Astrocyte of the cerebellum (primary cell): ENCODE results near the gene PHIP.
A peak's percentile ranks its signal among the peaks of the same experiment; 100 is the strongest.

Experiments used
- DNase-seq: peaks from one replicate; pipeline ENCODE4 v3.0.0-alpha.2; 2011; ENCODE audit warnings: low read depth
- H3K4me3 ChIP-seq: 2 replicates; pipeline ENCODE4 v1.5.1; 2011; ENCODE audit warnings: mild to moderate bottlenecking, low read depth, low read length, moderate library complexity
- CTCF ChIP-seq: IDR thresholded peaks from 2 replicates; pipeline ENCODE4 v1.5.1; 2012; ENCODE audit warnings: low read length, low read depth, moderate library complexity, mild to moderate bottlenecking; ENCODE audit errors: missing control alignments
- in situ Hi-C: cut with HindIII; loops from 2 replicates; pipeline ENCODE4 v1.10.0; 2017; ENCODE audit warnings: low sequenced_read_pairs

PHIP gene

GRCh38 chr6:79042799-79043126, 35.3 kb downstream of the PHIP start:
- DNase-seq, result no peak
- H3K4me3 ChIP-seq, result no peak overlapping the region
- no peak for TF ChIP-seq CTCF
- in situ Hi-C loops, result no loop called here

GRCh38 chr6:79042088-79042798, 35.8 kb downstream of the PHIP start:
- H3K4me3 ChIP-seq, result no peak overlapping the region
- no peak for TF ChIP-seq CTCF
- DNase-seq, result no peak
- in situ Hi-C loops, result no loop called here

GRCh38 chr6:79040083-79040482, 38.0 kb downstream of the PHIP start:
- peak; percentile 85 for DNase-seq
- in situ Hi-C loops, result no loop called here
- no peak overlapping the region for H3K4me3 ChIP-seq
- TF ChIP-seq CTCF, result no peak

GRCh38 chr6:79038061-79038460, 40.0 kb downstream of the PHIP start:
- H3K4me3 ChIP-seq, result no peak overlapping the region
- no peak for TF ChIP-seq CTCF
- no peak for DNase-seq
- in situ Hi-C loops, result loop anchor here (5.0 kb wide), 1 partner anchor 46 kb away; no protein-coding TSS in a partner anchor

GRCh38 chr6:79034865-79035264, 43.2 kb downstream of the PHIP start:
- TF ChIP-seq CTCF, result no peak
- no peak for DNase-seq
- H3K4me3 ChIP-seq, result no peak overlapping the region
- in situ Hi-C loops, result loop anchor here (5.0 kb wide), 1 partner anchor 43 kb away; no protein-coding TSS in a partner anchor

GRCh38 chr6:79033279-79033678, 44.8 kb downstream of the PHIP start:
- no peak overlapping the region for H3K4me3 ChIP-seq
- in situ Hi-C loops, result no loop called here
- DNase-seq, result no peak
- no peak for TF ChIP-seq CTCF
